Neuronal stem cell (in vitro differentiated cells): ENCODE results near the gene GP1BA.

Source experiments
- DNase-seq: peaks from one replicate; pipeline ENCODE4 v3.0.0-alpha.2; 2013; ENCODE audit warnings: low spot score
- H2AFZ ChIP-seq: one replicate; pipeline ENCODE4 v1.6.1; 2013; ENCODE audit warnings: mild to moderate bottlenecking, low read length, inconsistent platforms
- H2AK5ac ChIP-seq: 2 replicates; pipeline ENCODE4 v1.6.1; 2013; ENCODE audit warnings: low read depth, mild to moderate bottlenecking, inconsistent platforms, low read length, moderate library complexity, mixed read lengths
- H2BK120ac ChIP-seq: 2 replicates; pipeline ENCODE4 v1.6.1; 2013; ENCODE audit warnings: low read depth, mild to moderate bottlenecking, inconsistent platforms, low read length, moderate library complexity, mixed read lengths
- H2BK12ac ChIP-seq: one replicate; pipeline ENCODE4 v1.6.1; 2013; ENCODE audit warnings: low read length, inconsistent platforms
- H2BK15ac ChIP-seq: 2 replicates; pipeline ENCODE4 v1.6.1; 2013; ENCODE audit warnings: mild to moderate bottlenecking, low read length, inconsistent platforms, mixed read lengths
- H2BK5ac ChIP-seq: one replicate; pipeline ENCODE4 v1.6.1; 2013; ENCODE audit warnings: inconsistent platforms, mild to moderate bottlenecking, low read length, moderate library complexity
- H3K14ac ChIP-seq: one replicate; pipeline ENCODE4 v1.6.1; 2013; ENCODE audit warnings: low read length, inconsistent platforms
- H3K18ac ChIP-seq: 2 replicates; pipeline ENCODE4 v1.6.1; 2013; ENCODE audit warnings: low read length, inconsistent platforms
- H3K23ac ChIP-seq: 2 replicates; pipeline ENCODE4 v1.6.1; 2013; ENCODE audit warnings: low read depth, mild to moderate bottlenecking, mixed read lengths, low read length, inconsistent platforms; ENCODE audit not compliant: poor library complexity
- H3K27ac ChIP-seq: replicated peaks from 3 replicates; pipeline ENCODE4 v1.5.1; 2013; ENCODE audit warnings: low read length, inconsistent platforms
- H3K27me3 ChIP-seq, 3 experiments: 2 replicates each; pipeline ENCODE4 v1.6.1; 2013; ENCODE audit warnings: low read length in 3 of 3, mild to moderate bottlenecking in 2 of 3, inconsistent platforms in 1 of 3, low read depth in 1 of 3, mixed read lengths in 1 of 3, moderate library complexity in 1 of 3; ENCODE audit not compliant: control insufficient read depth in 3 of 3, insufficient read depth in 3 of 3
- H3K36me3 ChIP-seq, 2 donors: replicated peaks in 1 of 2; 2 replicates each; pipeline ENCODE4 v1.6.1; 2013; ENCODE audit warnings: low read length in 2 of 2; ENCODE audit not compliant: control insufficient read depth in 2 of 2, insufficient read depth in 2 of 2
- H3K4ac ChIP-seq: 2 replicates; pipeline ENCODE4 v1.6.1; 2013; ENCODE audit warnings: inconsistent platforms, mild to moderate bottlenecking, low read length, moderate library complexity
- H3K4me1 ChIP-seq, 2 donors: 1 replicate in 1 of 2; 2 replicates in 1 of 2; pipeline ENCODE4 v1.6.1; 2013; ENCODE audit warnings: low read length in 2 of 2, low read depth in 1 of 2; ENCODE audit not compliant: control insufficient read depth in 2 of 2, insufficient read depth in 1 of 2
- H3K4me2 ChIP-seq: one replicate; pipeline ENCODE4 v1.6.1; 2013; ENCODE audit warnings: mild to moderate bottlenecking, low read length, inconsistent platforms; ENCODE audit not compliant: insufficient read depth, poor library complexity, severe bottlenecking
- H3K4me3 ChIP-seq, 2 donors: 2 replicates each; pipeline ENCODE4 v1.5.1; 2013; ENCODE audit warnings: low read length in 2 of 2, mild to moderate bottlenecking in 2 of 2, inconsistent platforms in 1 of 2, moderate library complexity in 1 of 2
- H3K79me1 ChIP-seq: one replicate; pipeline ENCODE4 v1.6.1; 2013; ENCODE audit warnings: low read depth, mild to moderate bottlenecking, inconsistent platforms, low read length, moderate library complexity
- H3K9ac ChIP-seq: one replicate; pipeline ENCODE4 v1.6.1; 2013; ENCODE audit warnings: mild to moderate bottlenecking, low read depth, low read length, inconsistent platforms; ENCODE audit not compliant: poor library complexity
- H3K9me3 ChIP-seq, 2 donors: replicated peaks in 1 of 2; 2 replicates each; pipeline versions ENCODE3 to v1.6.1; 2013; ENCODE audit warnings: low read length in 2 of 2, mild to moderate bottlenecking in 2 of 2, inconsistent platforms in 1 of 2, low read depth in 1 of 2, mixed read lengths in 1 of 2, moderate library complexity in 1 of 2; ENCODE audit not compliant: control insufficient read depth in 2 of 2, insufficient read depth in 1 of 2
- H4K8ac ChIP-seq: one replicate; pipeline ENCODE4 v1.6.1; 2013; ENCODE audit warnings: low read depth, mild to moderate bottlenecking, inconsistent platforms, low read length, moderate library complexity
- H4K91ac ChIP-seq: one replicate; pipeline ENCODE4 v1.6.1; 2013; ENCODE audit warnings: low read length, low read depth, mild to moderate bottlenecking, inconsistent platforms; ENCODE audit not compliant: poor library complexity
- whole genome bisulfite sequencing, 2 donors: extraction: QIAGEN DNeasy Blood & Tissue Kit; methylation state at CpG; one replicate each; pipeline ENCODE4 v1.1.7; 2013; ENCODE audit warnings: missing lambda C conversion rate in 2 of 2, mixed read lengths in 1 of 2; ENCODE audit not compliant: insufficient read length in 2 of 2, insufficient replicate concordance in 1 of 2; ENCODE audit errors: extremely low coverage in 2 of 2; 5-methylcytosine and 5-hydroxymethylcytosine counted together

The GP1BA gene

GRCh38 chr17:4949321-4950074 lies 17.4 kb downstream of the GP1BA start:
- Histone ChIP-seq H3K14ac (no peak overlapping the region), H3K27me3 (no peaks in the 10 kb centered on the region), H4K8ac (no peak overlapping the region)

GRCh38 chr17:4950075-4950745 lies 18.1 kb downstream of the GP1BA start:
- H3K18ac ChIP-seq, result peak overlapping the region; percentile 100
- peak overlapping the region; percentile 100 for H3K27ac ChIP-seq
- H2AK5ac ChIP-seq, result peak overlapping the region; percentile 100
- H3K4ac ChIP-seq, result peak overlapping the region; percentile 66
- peaks cover 5% of the 10 kb centered on the region for H3K79me1 ChIP-seq
- H2BK15ac ChIP-seq, result peak overlapping the region; percentile 83
- DNase-seq, result no peak
- H4K8ac ChIP-seq, result no peak overlapping the region
- peaks cover 12 to 19% of the 10 kb centered on the region in 2 donors for H3K36me3 ChIP-seq
- peak overlapping the region; percentile 93 for H4K91ac ChIP-seq
- no peaks in the 10 kb centered on the region for H3K9me3 ChIP-seq
- peak overlapping the region; percentile 61 for H2AFZ ChIP-seq
- H3K14ac ChIP-seq, result peak overlapping the region; percentile 67
- peak overlapping the region; percentile 100 for H2BK5ac ChIP-seq
- peak overlapping the region; percentile 80 to 100 for H3K4me3 ChIP-seq
- H3K4me1 ChIP-seq, result peaks cover 17 to 22% of the 10 kb centered on the region in 2 donors
- WGBS, 2 donors, result no CpG with 5 or more reads among the region's 52 CpGs
- H2BK12ac ChIP-seq, result no peak overlapping the region
- H3K23ac ChIP-seq, result peak overlapping the region; percentile 86
- H3K27me3 ChIP-seq, result no peaks in the 10 kb centered on the region
- peak overlapping the region; percentile 95 for H2BK120ac ChIP-seq
- H3K4me2 ChIP-seq, result peak overlapping the region; percentile 89
- peak overlapping the region; percentile 87 for H3K9ac ChIP-seq

More at GRCh38 chr17:4949321-4950074, 17.4 kb downstream of the GP1BA start:
- WGBS, 2 donors, result no CpG with 5 or more reads among the region's 75 CpGs
- no peaks in the 10 kb centered on the region for H3K9me3 ChIP-seq
- H3K4me3 ChIP-seq, result peak overlapping the region; percentile 84 to 100
- H3K4ac ChIP-seq, result peak overlapping the region; percentile 97
- H2AK5ac ChIP-seq, result peak overlapping the region; percentile 88
- H2BK5ac ChIP-seq, result peak overlapping the region; percentile 100
- H3K4me2 ChIP-seq, result peak overlapping the region; percentile 95
- H2AFZ ChIP-seq, result peak overlapping the region; percentile 91
- H2BK12ac ChIP-seq, result no peak overlapping the region
- H2BK120ac ChIP-seq, result no peak overlapping the region
- peak overlapping the region; percentile 61 for H4K91ac ChIP-seq
- peaks cover 18 to 26% of the 10 kb centered on the region in 2 donors for H3K36me3 ChIP-seq
- H2BK15ac ChIP-seq, result peak overlapping the region; percentile 62
- peak overlapping the region; percentile 83 for H3K9ac ChIP-seq
- H3K79me1 ChIP-seq, result peaks cover 6% of the 10 kb centered on the region
- peak; percentile 87 for DNase-seq
- H3K27ac ChIP-seq, result peak overlapping the region; percentile 100
- H3K18ac ChIP-seq, result peak overlapping the region; percentile 98
- H3K4me1 ChIP-seq, result peaks cover 18 to 22% of the 10 kb centered on the region in 2 donors
- H3K23ac ChIP-seq, result peak overlapping the region; percentile 97

DNA sequence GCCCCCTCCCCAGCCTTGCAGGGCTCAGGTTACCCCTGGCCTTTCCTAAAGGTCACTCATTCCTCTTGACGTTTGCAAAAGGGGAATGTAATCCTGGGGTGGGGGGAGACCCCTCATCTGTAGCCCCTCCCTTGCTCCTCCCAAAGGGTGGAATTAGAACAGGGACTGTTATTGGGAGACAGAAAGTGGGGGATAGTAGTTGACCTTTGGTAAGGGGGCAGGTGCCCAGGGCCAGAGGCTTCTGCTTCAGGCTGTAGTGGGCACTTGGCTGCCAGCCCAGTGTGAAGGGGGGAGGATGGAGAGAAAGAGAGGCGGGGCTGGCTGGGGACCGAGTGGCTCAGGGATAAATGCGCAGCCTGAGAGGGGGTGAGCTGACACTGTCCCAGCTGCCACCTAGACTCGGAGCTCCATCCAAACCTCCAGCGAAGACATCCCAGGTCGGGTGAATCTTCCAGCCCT lies 18.7 kb downstream of the GP1BA start, which contains the start of gene ENO3:
TSS of gene ENO3 (plus strand) at position 374 of the 459 bp plus-strand sequence. CDS start 711 bp downstream, outside the sequence.
- Histone ChIP-seq H3K23ac (peak within 1 kb of the TSS; percentile 86), H3K27me3 (no peaks in the 10 kb centered on the region), H3K27ac (peak within 1 kb of the TSS; percentile 100), H3K36me3 (peaks cover 6 to 17% of the 10 kb centered on the region in 2 donors), H3K9me3 (no peaks in the 10 kb centered on the region), H2BK15ac (peak within 1 kb of the TSS; percentile 83), H3K4ac (peak within 1 kb of the TSS; percentile 66), H3K9ac (peak within 1 kb of the TSS; percentile 87), H3K14ac (peak within 1 kb of the TSS; percentile 67), H2BK120ac (peak within 1 kb of the TSS; percentile 95), H2BK5ac (peak within 1 kb of the TSS; percentile 100), H3K4me3 (peak within 1 kb of the TSS; percentile 80 to 100), H3K4me1 (peaks cover 15 to 22% of the 10 kb centered on the region in 2 donors), H2AFZ (peak within 1 kb of the TSS; percentile 61), H4K91ac (peak within 1 kb of the TSS; percentile 93), H3K18ac (peak within 1 kb of the TSS; percentile 100), H3K4me2 (peak within 1 kb of the TSS; percentile 89), H2BK12ac (peak within 1 kb of the TSS; percentile 11), H3K79me1 (peaks cover 1% of the 10 kb centered on the region), H2AK5ac (peak within 1 kb of the TSS; percentile 100), H4K8ac (no peak within 1 kb of the TSS)
- peak; percentile 76 for DNase-seq
- WGBS, 2 donors, result no CpG with 5 or more reads among the region's 7 CpGs
